IMR-90 (cell line): ENCODE measurements around the gene ZEB2. TPM values are rescaled to one million over a fixed set of nuclear protein-coding genes. Genes with fewer than 3 reads are reported as not detected.

Experiments
- ATAC-seq: fragments of 200-7000 bp; cut with Tn5 transposase; 2 replicates; pipeline ENCODE4 v1.9.1; 2020; ENCODE audit warnings: low read depth, mild to moderate bottlenecking, moderate library complexity
- BruUV-seq: library from RNA; stranded (reverse); fragments of 400-500 nt; replicated peaks from 2 replicates; lab custom pipeline; 2021; lab: Mats Ljungman, UMichigan
- CTCF ChIA-PET: fragments of 300-600 bp; formaldehyde crosslinking; extraction: SDS; loops from one replicate; lab custom pipeline; 2021; ENCODE audit warnings: antibody characterized with exemption; lab: Yijun Ruan, JAX
- POLR2A ChIA-PET: fragments of 300-600 bp; sonication (Branson Sonifier 250); formaldehyde crosslinking; loops from one replicate; lab custom pipeline; 2022; ENCODE audit warnings: antibody characterized with exemption; ENCODE audit not compliant: unreplicated experiment; lab: Charles Lee
- DNase-seq: peaks from one replicate; pipeline ENCODE4 v3.0.0; 2013
- H2AFZ ChIP-seq: replicated peaks from 2 replicates; pipeline ENCODE3; 2013; ENCODE audit warnings: low read length, mild to moderate bottlenecking; ENCODE audit not compliant: poor library complexity
- H2AK5ac ChIP-seq: 2 replicates; pipeline ENCODE4 v1.6.1; 2013; ENCODE audit warnings: low read depth, low read length, inconsistent platforms
- H2AK9ac ChIP-seq: replicated peaks from 2 replicates; pipeline ENCODE3; 2013; ENCODE audit warnings: mild to moderate bottlenecking, low read depth, low read length, moderate library complexity; ENCODE audit not compliant: poor library complexity
- H2BK120ac ChIP-seq: 2 replicates; pipeline ENCODE4 v1.6.1; 2013; ENCODE audit warnings: low read depth, low read length, inconsistent platforms
- H2BK15ac ChIP-seq: 3 replicates; pipeline ENCODE4 v1.6.1; 2013; ENCODE audit warnings: low read depth, low read length, inconsistent platforms
- H2BK20ac ChIP-seq: 2 replicates; pipeline ENCODE4 v1.6.1; 2013; ENCODE audit warnings: low read depth, mild to moderate bottlenecking, inconsistent platforms, low read length, moderate library complexity
- H2BK5ac ChIP-seq: 2 replicates; pipeline ENCODE4 v1.6.1; 2013; ENCODE audit warnings: mild to moderate bottlenecking, low read depth, low read length, inconsistent platforms; ENCODE audit not compliant: poor library complexity, severe bottlenecking
- H3K14ac ChIP-seq: replicated peaks from 2 replicates; pipeline ENCODE4 v1.6.1; 2013; ENCODE audit warnings: low read depth, low read length, inconsistent platforms
- H3K18ac ChIP-seq: 2 replicates; pipeline ENCODE4 v1.6.1; 2013; ENCODE audit warnings: low read depth, low read length, control low read depth
- H3K23ac ChIP-seq: 2 replicates; pipeline ENCODE4 v1.6.1; 2013; ENCODE audit warnings: low read depth, low read length, inconsistent platforms
- H3K27ac ChIP-seq: 2 replicates; pipeline ENCODE4 v1.5.1; 2013; ENCODE audit warnings: mild to moderate bottlenecking, control low read depth, low read length; ENCODE audit not compliant: insufficient read depth
- H3K27me3 ChIP-seq: 2 replicates; pipeline ENCODE4 v1.6.1; 2013; ENCODE audit warnings: low read length; ENCODE audit not compliant: control insufficient read depth, insufficient read depth
- H3K36me3 ChIP-seq: 2 replicates; pipeline ENCODE4 v1.6.1; 2013; ENCODE audit warnings: low read length, mixed read lengths; ENCODE audit not compliant: control insufficient read depth, insufficient read depth
- H3K4ac ChIP-seq: 2 replicates; pipeline ENCODE4 v1.6.1; 2013; ENCODE audit warnings: low read depth, low read length, inconsistent platforms
- H3K4me1 ChIP-seq: 2 replicates; pipeline ENCODE4 v1.6.1; 2013; ENCODE audit warnings: low read length, mixed read lengths; ENCODE audit not compliant: control insufficient read depth, insufficient read depth
- H3K4me2 ChIP-seq: 2 replicates; pipeline ENCODE4 v1.6.1; 2013; ENCODE audit warnings: low read depth, mild to moderate bottlenecking, control low read depth, low read length, moderate library complexity
- H3K4me3 ChIP-seq: 2 replicates; pipeline ENCODE4 v1.5.1; 2013; ENCODE audit warnings: low read depth, mild to moderate bottlenecking, control low read depth, low read length, moderate library complexity; ENCODE audit not compliant: insufficient read depth
- H3K56ac ChIP-seq: 2 replicates; pipeline ENCODE4 v1.6.1; 2013; ENCODE audit warnings: low read length, inconsistent platforms; ENCODE audit not compliant: insufficient read depth; ENCODE audit errors: extremely low read depth
- H3K79me1 ChIP-seq, 2 experiments: 2 replicates each; pipeline ENCODE4 v1.6.1; 2013; ENCODE audit warnings: low read length in 2 of 2, inconsistent platforms in 1 of 2, low read depth in 1 of 2
- H3K9ac ChIP-seq: 2 replicates; pipeline ENCODE4 v1.6.1; 2013; ENCODE audit warnings: low read depth, low read length, control low read depth
- H3K9me1 ChIP-seq: 2 replicates; pipeline ENCODE4 v1.6.1; 2013; ENCODE audit warnings: low read length, inconsistent platforms; ENCODE audit not compliant: insufficient read depth
- H3K9me3 ChIP-seq: 2 replicates; pipeline ENCODE4 v1.6.1; 2013; ENCODE audit warnings: low read length; ENCODE audit not compliant: control insufficient read depth, insufficient read depth
- H4K20me1 ChIP-seq: 2 replicates; pipeline ENCODE4 v1.6.1; 2013; ENCODE audit warnings: low read length, inconsistent platforms; ENCODE audit not compliant: insufficient read depth
- H4K5ac ChIP-seq: 2 replicates; pipeline ENCODE4 v1.6.1; 2013; ENCODE audit warnings: mild to moderate bottlenecking, low read depth, low read length, control low read depth
- H4K8ac ChIP-seq, 2 experiments: 2 replicates each; pipeline ENCODE4 v1.6.1; 2013; ENCODE audit warnings: low read depth in 2 of 2, low read length in 2 of 2, control low read depth in 1 of 2, inconsistent platforms in 1 of 2
- H4K91ac ChIP-seq: 2 replicates; pipeline ENCODE4 v1.6.1; 2013; ENCODE audit warnings: low read depth, low read length, inconsistent platforms; ENCODE audit not compliant: insufficient read depth
- BHLHE40 ChIP-seq: fragments of 150-350 bp; IDR thresholded peaks from 2 replicates; pipeline ENCODE4 v1.6.1; 2016; ENCODE audit warnings: mild to moderate bottlenecking, low read depth, low read length
- FOS ChIP-seq: fragments of 150-350 bp; IDR thresholded peaks from 2 replicates; pipeline ENCODE4 v1.6.1; 2016; ENCODE audit warnings: low read depth, low read length
- MAZ ChIP-seq: IDR thresholded peaks from 2 replicates; pipeline ENCODE4 v1.6.1; 2012; ENCODE audit warnings: low read depth, mild to moderate bottlenecking, low read length, improper control_type of control experiment, moderate library complexity, borderline replicate concordance
- WGBS, 2 experiments: methylation state at CpG; one replicate each; pipeline versions ENCODE4 v1.1.5 to v1.1.7; 2013; ENCODE audit warnings: missing lambda C conversion rate in 2 of 2; ENCODE audit not compliant: insufficient read length in 1 of 2; ENCODE audit errors: extremely low coverage in 2 of 2; 5-methylcytosine and 5-hydroxymethylcytosine counted together
- dilution Hi-C: fragments of 300-500 bp; cut with HindIII; formaldehyde crosslinking; loops from one replicate; pipeline ENCODE4 v1.14.3; 2018; ENCODE audit warnings: low sequenced_read_pairs; ENCODE audit not compliant: unreplicated experiment
- in situ Hi-C: fragments of 300-500 bp; cut with MboI; formaldehyde crosslinking; loops from 3 replicates; pipeline ENCODE4 v1.14.3; 2019; ENCODE audit warnings: low sequenced_read_pairs, inconsistent platforms, mixed read lengths
- intact Hi-C: fragments of 100-400 bp; cut with micrococcal nuclease; formaldehyde crosslinking; loops from 2 replicates; pipeline ENCODE4 v1.10.0; 2022
- polyA plus RNA-seq, 3 experiments: library from polyadenylated mRNA; depleted of rRNA; stranded (reverse); fragments of >200 nt; gene quantifications; 2 replicates each; pipeline ENCODE4 v1.2.3, GENCODE V29; 2012; ENCODE audit warnings: low replicate concordance in 1 of 3
- total RNA-seq: library from RNA; depleted of rRNA; stranded (reverse); fragments of >200 nt; gene quantifications from 2 replicates; pipeline ENCODE4 v1.2.3, GENCODE V29; 2012

Gene ZEB2
- total and polyA plus RNA-seq, 2 of the 4 experiments (the other 2 are of a cell fraction): 22.4 to 50.9 TPM

DNA sequence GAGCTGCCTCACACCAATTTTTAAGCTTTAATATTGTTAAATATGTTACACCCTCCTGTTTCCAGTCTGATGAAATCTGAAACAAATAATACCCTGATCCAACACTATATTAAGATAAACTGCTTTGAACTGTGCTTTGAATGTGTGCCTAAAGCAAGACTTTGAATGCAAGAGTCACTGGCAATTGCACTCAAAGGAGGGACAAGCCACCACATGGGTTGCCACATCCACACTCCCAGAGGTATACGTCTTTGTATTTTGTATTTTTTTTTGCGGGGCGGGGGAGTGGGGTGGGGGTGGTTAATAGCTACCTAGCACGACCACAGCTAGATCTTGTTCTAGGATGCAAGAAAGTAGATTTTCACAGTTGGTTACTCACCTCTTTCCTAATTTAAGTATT lies 1.8 kb upstream of the ZEB2 start:
- no peaks in the 10 kb centered on the region for H4K20me1 ChIP-seq
- H3K4me3 ChIP-seq: no peak overlapping the region
- WGBS, 2 experiments: no CpG with 5 or more reads among the region's 4 CpGs
- H3K79me1 ChIP-seq: peaks cover 4 to 9% of the 10 kb centered on the region in 2 experiments; a peak in 3 of 4 replicates
- H4K91ac ChIP-seq: no peak overlapping the region
- H3K23ac ChIP-seq: no peak overlapping the region
- CTCF ChIA-PET: interaction anchor here (1.0 kb wide), 1 partner anchor 421 kb away, joined by 3 read pairs; no protein-coding TSS in a partner anchor
- ATAC-seq (no peak), DNase-seq (no peak)
- dilution Hi-C loops (no loop called here), intact Hi-C loops (loop anchor here (5.0 to 10.0 kb wide), 9 partner anchors 76 to 2003 kb away; no protein-coding TSS in a partner anchor), in situ Hi-C loops (loop anchor here (5.0 to 25.0 kb wide), 3 partner anchors 1009 to 1791 kb away; no protein-coding TSS in a partner anchor)
- H2BK20ac ChIP-seq: no peak overlapping the region
- no peaks in the 10 kb centered on the region for H3K9me1 ChIP-seq
- H3K27ac ChIP-seq: no peak overlapping the region
- no peak overlapping the region for H2AK5ac ChIP-seq
- H2BK5ac ChIP-seq: no peak overlapping the region
- no peak overlapping the region for H4K5ac ChIP-seq
- POLR2A ChIA-PET: no interaction called here
- BruUV-seq: no TSS peak
- no peaks in the 10 kb centered on the region for H3K36me3 ChIP-seq
- no peaks in the 10 kb centered on the region for H3K27me3 ChIP-seq
- H3K4ac ChIP-seq: no peak overlapping the region
- no peak overlapping the region for H3K9ac ChIP-seq
- no peak overlapping the region for H3K4me2 ChIP-seq
- H3K4me1 ChIP-seq: peaks cover 4% of the 10 kb centered on the region; the same call in 1 of the 2 replicates
- H3K9me3 ChIP-seq: no peaks in the 10 kb centered on the region
- H2BK120ac ChIP-seq: peak overlapping the region; percentile 14; the same call in 1 of the 2 replicates
- no peak overlapping the region for H3K56ac ChIP-seq
- no peak for TF ChIP-seq MAZ
- no peak for TF ChIP-seq BHLHE40
- no peak for TF ChIP-seq FOS
- no peak overlapping the region for H3K14ac ChIP-seq
- H2AK9ac ChIP-seq: no peak overlapping the region
- H4K8ac ChIP-seq: no peak overlapping the region
- H3K18ac ChIP-seq: no peak overlapping the region
- no peak overlapping the region for H2AFZ ChIP-seq
- no peak overlapping the region for H2BK15ac ChIP-seq
